HL-60 (cell line): ENCODE measurements around the gene MYLIP.

Experiments
- DNase-seq, 2 experiments: peaks; one replicate each; pipeline ENCODE4 v3.0.0-alpha.2; 2010 to 2020; ENCODE audit warnings: low read depth in 1 of 2, low spot score in 1 of 2
- H3K27ac ChIP-seq: fragments of 250-450 bp; sonication (Bioruptor Pico); replicated peaks from 2 replicates; pipeline ENCODE4 v1.5.1; 2020; ENCODE audit warnings: mild to moderate bottlenecking, moderate library complexity
- H3K27me3 ChIP-seq: fragments of 250-450 bp; sonication (Bioruptor Pico); 2 replicates; pipeline ENCODE4 v1.5.1; 2021; ENCODE audit warnings: mild to moderate bottlenecking, moderate library complexity; ENCODE audit not compliant: insufficient read depth, poor library complexity, severe bottlenecking
- H3K4me3 ChIP-seq: replicated peaks from 2 replicates; pipeline ENCODE4 v1.5.1; 2011; ENCODE audit warnings: mild to moderate bottlenecking, control low read depth, low read length; ENCODE audit not compliant: insufficient read depth
- GABPA ChIP-seq: IDR thresholded peaks from 2 replicates; pipeline ENCODE4 v1.6.1; 2012; ENCODE audit warnings: low read depth
- POLR2AphosphoS5 ChIP-seq: IDR thresholded peaks from 2 replicates; pipeline ENCODE4 v1.6.1; 2012; ENCODE audit warnings: low read depth
- SPI1 ChIP-seq: IDR thresholded peaks from 2 replicates; pipeline ENCODE4 v1.6.1; 2012; ENCODE audit warnings: low read depth, mild to moderate bottlenecking, borderline replicate concordance
- TF ChIP-seq, protein P1 (sequence below): IDR thresholded peaks from one replicate; pipeline ENCODE4 v1.5.1; 2011; ENCODE audit warnings: low read length, control low read depth, inconsistent platforms; ENCODE audit not compliant: insufficient read depth
- TF ChIP-seq, protein P2 (sequence below): IDR thresholded peaks from 2 replicates; pipeline ENCODE4 v1.6.1; 2012; ENCODE audit warnings: low read depth; ENCODE audit not compliant: insufficient replicate concordance

Gene MYLIP

DNA sequence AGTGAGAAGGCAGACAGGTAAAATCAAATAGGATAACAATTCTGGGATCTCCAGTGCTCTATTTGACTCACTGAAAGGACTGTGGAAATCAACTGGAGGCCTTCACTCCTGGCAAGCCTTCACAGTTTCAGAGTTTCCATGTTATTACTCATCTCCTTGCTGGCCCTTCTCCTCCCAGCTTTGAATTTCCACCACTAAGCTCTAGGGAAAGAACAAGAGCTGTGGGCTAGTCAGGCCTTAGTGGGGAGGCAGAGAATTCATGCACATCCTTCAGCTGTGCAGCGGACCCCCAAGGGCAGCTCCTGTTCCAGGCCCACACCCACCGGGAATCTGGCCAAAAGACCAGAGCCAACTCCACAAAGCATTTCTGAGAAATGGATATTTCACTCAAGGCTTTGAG, 26.0 kb downstream of the MYLIP start:
- Histone ChIP-seq H3K4me3 (no peak overlapping the region), H3K27ac (no peak overlapping the region), H3K27me3 (no peaks in the 10 kb centered on the region)
- DNase-seq: no peak
- TF ChIP-seq, protein P1, sequence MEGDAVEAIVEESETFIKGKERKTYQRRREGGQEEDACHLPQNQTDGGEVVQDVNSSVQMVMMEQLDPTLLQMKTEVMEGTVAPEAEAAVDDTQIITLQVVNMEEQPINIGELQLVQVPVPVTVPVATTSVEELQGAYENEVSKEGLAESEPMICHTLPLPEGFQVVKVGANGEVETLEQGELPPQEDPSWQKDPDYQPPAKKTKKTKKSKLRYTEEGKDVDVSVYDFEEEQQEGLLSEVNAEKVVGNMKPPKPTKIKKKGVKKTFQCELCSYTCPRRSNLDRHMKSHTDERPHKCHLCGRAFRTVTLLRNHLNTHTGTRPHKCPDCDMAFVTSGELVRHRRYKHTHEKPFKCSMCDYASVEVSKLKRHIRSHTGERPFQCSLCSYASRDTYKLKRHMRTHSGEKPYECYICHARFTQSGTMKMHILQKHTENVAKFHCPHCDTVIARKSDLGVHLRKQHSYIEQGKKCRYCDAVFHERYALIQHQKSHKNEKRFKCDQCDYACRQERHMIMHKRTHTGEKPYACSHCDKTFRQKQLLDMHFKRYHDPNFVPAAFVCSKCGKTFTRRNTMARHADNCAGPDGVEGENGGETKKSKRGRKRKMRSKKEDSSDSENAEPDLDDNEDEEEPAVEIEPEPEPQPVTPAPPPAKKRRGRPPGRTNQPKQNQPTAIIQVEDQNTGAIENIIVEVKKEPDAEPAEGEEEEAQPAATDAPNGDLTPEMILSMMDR: no peak
- TF ChIP-seq POLR2AphosphoS5 (no peak), SPI1 (no peak)

DNA sequence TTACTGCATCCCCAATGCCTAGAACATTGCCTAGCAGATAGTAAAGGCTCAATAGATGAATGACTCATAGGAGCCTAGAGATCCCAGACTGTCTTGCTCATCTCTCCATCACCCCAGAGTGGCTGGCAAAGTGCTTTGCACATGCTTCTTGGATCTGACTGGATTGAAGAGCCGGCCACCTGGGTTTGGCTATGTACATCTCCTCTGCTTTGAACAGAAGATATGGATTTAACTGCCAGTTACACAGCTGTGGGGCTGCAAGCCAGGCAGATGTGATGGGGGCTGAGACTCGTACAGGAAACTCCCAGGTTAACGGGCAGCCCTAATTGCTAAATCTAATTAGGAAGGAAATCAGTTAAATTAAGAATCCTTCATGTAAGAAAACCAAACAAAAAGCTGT, 28.6 kb downstream of the MYLIP start:
- Histone ChIP-seq H3K27me3 (no peaks in the 10 kb centered on the region), H3K4me3 (no peak overlapping the region), H3K27ac (no peak overlapping the region)
- TF ChIP-seq SPI1 (no peak), GABPA (no peak), POLR2AphosphoS5 (no peak)
- TF ChIP-seq, protein P1: no peak
- TF ChIP-seq, protein P2, sequence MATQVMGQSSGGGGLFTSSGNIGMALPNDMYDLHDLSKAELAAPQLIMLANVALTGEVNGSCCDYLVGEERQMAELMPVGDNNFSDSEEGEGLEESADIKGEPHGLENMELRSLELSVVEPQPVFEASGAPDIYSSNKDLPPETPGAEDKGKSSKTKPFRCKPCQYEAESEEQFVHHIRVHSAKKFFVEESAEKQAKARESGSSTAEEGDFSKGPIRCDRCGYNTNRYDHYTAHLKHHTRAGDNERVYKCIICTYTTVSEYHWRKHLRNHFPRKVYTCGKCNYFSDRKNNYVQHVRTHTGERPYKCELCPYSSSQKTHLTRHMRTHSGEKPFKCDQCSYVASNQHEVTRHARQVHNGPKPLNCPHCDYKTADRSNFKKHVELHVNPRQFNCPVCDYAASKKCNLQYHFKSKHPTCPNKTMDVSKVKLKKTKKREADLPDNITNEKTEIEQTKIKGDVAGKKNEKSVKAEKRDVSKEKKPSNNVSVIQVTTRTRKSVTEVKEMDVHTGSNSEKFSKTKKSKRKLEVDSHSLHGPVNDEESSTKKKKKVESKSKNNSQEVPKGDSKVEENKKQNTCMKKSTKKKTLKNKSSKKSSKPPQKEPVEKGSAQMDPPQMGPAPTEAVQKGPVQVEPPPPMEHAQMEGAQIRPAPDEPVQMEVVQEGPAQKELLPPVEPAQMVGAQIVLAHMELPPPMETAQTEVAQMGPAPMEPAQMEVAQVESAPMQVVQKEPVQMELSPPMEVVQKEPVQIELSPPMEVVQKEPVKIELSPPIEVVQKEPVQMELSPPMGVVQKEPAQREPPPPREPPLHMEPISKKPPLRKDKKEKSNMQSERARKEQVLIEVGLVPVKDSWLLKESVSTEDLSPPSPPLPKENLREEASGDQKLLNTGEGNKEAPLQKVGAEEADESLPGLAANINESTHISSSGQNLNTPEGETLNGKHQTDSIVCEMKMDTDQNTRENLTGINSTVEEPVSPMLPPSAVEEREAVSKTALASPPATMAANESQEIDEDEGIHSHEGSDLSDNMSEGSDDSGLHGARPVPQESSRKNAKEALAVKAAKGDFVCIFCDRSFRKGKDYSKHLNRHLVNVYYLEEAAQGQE: no peak
- DNase-seq: no peak

DNA sequence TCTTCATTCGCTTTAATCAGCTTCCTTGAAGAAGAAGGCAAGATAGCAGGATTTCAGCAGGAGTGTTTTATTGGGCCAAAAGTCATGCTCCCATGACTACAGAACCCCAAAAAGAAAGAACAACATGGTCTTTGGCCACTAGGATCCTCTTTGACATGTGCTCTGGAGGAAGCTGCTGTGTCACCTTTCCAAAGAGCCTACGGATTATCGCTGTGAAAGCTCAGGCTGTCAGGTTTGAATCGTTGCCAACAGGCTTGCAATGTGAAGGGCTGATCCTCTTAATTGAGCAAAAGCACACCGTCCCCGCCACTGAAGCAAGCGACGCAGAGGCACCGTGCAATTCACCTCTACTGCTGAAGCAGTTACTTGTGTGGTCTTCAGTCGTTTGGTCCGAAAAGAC, 29.0 kb downstream of the MYLIP start:
- Histone ChIP-seq H3K27ac (no peak overlapping the region), H3K4me3 (no peak overlapping the region), H3K27me3 (no peaks in the 10 kb centered on the region)
- DNase-seq: peak in 1 of 2 experiments; percentile 40
- TF ChIP-seq POLR2AphosphoS5: no peak
- no peak for TF ChIP-seq SPI1
- TF ChIP-seq, protein P2: no peak
- TF ChIP-seq, protein P1: no peak
- TF ChIP-seq GABPA: no peak

DNA sequence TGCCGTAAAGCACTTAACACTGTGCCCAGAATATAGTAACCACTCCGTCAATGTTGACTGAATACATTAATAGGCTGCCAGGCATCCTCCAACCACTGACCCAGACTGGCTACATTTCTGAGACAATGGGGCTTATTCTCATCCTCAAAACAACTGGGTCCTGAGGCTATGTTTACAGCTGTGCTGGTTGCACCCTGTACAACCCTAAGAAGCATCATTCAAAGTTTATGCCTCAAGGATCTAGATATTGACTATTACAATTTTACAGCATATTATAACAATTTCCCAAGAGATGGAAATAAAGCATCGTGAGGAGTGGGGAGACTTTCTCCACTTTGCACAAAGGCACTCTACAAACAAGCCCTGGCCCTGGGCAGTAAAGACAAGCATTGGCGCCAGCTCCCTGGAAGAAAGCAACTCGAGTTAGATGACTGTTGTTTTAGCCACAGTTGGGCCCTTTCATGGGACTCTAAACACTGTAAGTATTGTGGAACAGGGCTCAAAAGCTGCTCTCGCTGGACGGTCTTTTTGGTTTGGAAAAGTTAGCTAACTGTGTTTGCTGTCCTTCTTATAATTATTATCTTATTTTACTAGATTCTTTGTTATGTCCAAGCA, 30.2 kb downstream of the MYLIP start:
- DNase-seq: no peak
- Histone ChIP-seq H3K4me3 (no peak overlapping the region), H3K27ac (no peak overlapping the region), H3K27me3 (no peaks in the 10 kb centered on the region)
- TF ChIP-seq, protein P2: no peak
- TF ChIP-seq SPI1: no peak
- no peak for TF ChIP-seq POLR2AphosphoS5
- no peak for TF ChIP-seq GABPA
- TF ChIP-seq, protein P1: no peak
